Ishikawa (cell line): ENCODE data around the gene BDNF.

ENCODE experiments used
- CEBPB ChIP-seq: IDR thresholded peaks from 2 replicates; pipeline ENCODE4 v1.6.1; 2012
- CREB1 ChIP-seq: IDR thresholded peaks from 2 replicates; pipeline ENCODE4 v1.6.1; 2012; ENCODE audit warnings: low read depth
- EGR1 ChIP-seq: IDR thresholded peaks from 2 replicates; pipeline ENCODE4 v1.6.1; 2012
- EP300 ChIP-seq: IDR thresholded peaks from 2 replicates; pipeline ENCODE4 v1.6.1; 2012; ENCODE audit warnings: borderline replicate concordance
- FOXM1 ChIP-seq: IDR thresholded peaks from 2 replicates; pipeline ENCODE4 v1.6.1; 2012; ENCODE audit warnings: low read depth, borderline replicate concordance
- MAX ChIP-seq: IDR thresholded peaks from 2 replicates; pipeline ENCODE4 v1.6.1; 2012
- NFIC ChIP-seq: IDR thresholded peaks from 2 replicates; pipeline ENCODE4 v1.6.1; 2012
- RAD21 ChIP-seq: IDR thresholded peaks from 2 replicates; pipeline ENCODE4 v1.6.1; 2012; ENCODE audit warnings: low read depth
- REST ChIP-seq: IDR thresholded peaks from 2 replicates; pipeline ENCODE4 v1.6.1; 2012; ENCODE audit warnings: low read depth, mild to moderate bottlenecking
- TAF1 ChIP-seq: IDR thresholded peaks from 2 replicates; pipeline ENCODE4 v1.6.1; 2012; ENCODE audit warnings: low read depth, mild to moderate bottlenecking
- TCF12 ChIP-seq: IDR thresholded peaks from 2 replicates; pipeline ENCODE4 v1.6.1; 2012; ENCODE audit warnings: low read depth
- TEAD4 ChIP-seq: IDR thresholded peaks from 2 replicates; pipeline ENCODE4 v1.6.1; 2012
- USF1 ChIP-seq: IDR thresholded peaks from 2 replicates; pipeline ENCODE4 v1.6.1; 2012
- YY1 ChIP-seq: IDR thresholded peaks from 2 replicates; pipeline ENCODE4 v1.6.1; 2012; ENCODE audit warnings: low read depth

BDNF gene

GRCh38 chr11:27717377-27717776 is 17.1 kb upstream of the BDNF start:
- TF ChIP-seq USF1 (no peak), EGR1 (no peak), CEBPB (no peak), MAX (no peak), CREB1 (no peak), FOXM1 (no peak), YY1 (no peak), TEAD4 (no peak), TCF12 (no peak), REST (no peak), NFIC (no peak)

- TF ChIP-seq EGR1 (no peak), TAF1 (no peak), YY1 (no peak), TCF12 (no peak), CEBPB (no peak), NFIC (no peak), CREB1 (no peak), MAX (no peak), RAD21 (no peak)
Observed at GRCh38 chr11:27716835-27717234, 16.6 kb upstream of the BDNF start.

- TF ChIP-seq CEBPB (no peak), CREB1 (no peak), REST (no peak)
Observed at GRCh38 chr11:27716216-27716615, 16.0 kb upstream of the BDNF start.

- TF ChIP-seq NFIC (no peak), EP300 (no peak), USF1 (no peak), CREB1 (no peak), TEAD4 (no peak), YY1 (no peak), MAX (no peak), TAF1 (no peak), CEBPB (no peak), FOXM1 (no peak), RAD21 (no peak), EGR1 (no peak), REST (no peak)
Observed at GRCh38 chr11:27711725-27712124, 11.5 kb upstream of the BDNF start.

- TF ChIP-seq TEAD4 = no peak
Observed at GRCh38 chr11:27710536-27710935, 10.3 kb upstream of the BDNF start.

- TF ChIP-seq EP300 (no peak), RAD21 (no peak), CREB1 (no peak)
Observed at GRCh38 chr11:27707676-27708075, 7.4 kb upstream of the BDNF start.
